Middle frontal gyrus (tissue), 1 donor: Measurements from ENCODE around the gene TP53TG3B.
"Not testable (repeated sequence)": the region's sequence is repeated elsewhere in the genome, so short reads cannot be mapped to it uniquely, and the experiment has no call there.

Experiments
- DNase-seq: peaks from one replicate; pipeline ENCODE4 v3.0.0-alpha.2; 2015; ENCODE audit warnings: low spot score; ENCODE audit errors: extremely low spot score

TP53TG3B gene, protein sequence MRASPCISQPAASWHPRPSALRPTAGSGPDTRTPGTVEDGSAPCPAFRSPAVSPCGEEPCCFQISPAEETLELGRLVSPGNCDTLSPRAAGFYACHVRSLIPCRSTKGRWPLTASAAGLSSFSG

DNA sequence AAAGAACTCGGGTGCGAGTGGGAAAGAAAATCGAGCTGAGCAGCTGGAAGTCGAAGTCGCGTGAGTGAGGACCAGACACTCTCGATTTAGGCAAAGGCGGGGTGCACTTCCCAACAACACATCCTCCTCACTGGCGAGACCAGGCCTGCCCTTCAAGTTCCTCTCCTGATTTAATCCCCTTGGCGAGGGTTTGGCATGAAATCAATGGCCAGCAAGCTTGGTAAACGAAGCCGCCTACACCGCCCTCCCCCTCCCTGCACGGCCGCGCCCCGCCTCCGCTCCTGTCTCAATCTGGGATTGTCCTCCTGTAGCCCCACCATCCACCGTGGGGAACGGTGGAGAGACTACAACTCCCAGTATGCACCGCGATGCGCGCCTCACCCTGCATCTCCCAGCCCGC is at the start of gene TP53TG3B:
Gene TP53TG3B, plus strand, starts transcription at position 301 of the 400 bp plus-strand sequence. Its CDS starts 68 bp downstream, at position 369.
- not testable (repeated sequence) for DNase-seq

DNA sequence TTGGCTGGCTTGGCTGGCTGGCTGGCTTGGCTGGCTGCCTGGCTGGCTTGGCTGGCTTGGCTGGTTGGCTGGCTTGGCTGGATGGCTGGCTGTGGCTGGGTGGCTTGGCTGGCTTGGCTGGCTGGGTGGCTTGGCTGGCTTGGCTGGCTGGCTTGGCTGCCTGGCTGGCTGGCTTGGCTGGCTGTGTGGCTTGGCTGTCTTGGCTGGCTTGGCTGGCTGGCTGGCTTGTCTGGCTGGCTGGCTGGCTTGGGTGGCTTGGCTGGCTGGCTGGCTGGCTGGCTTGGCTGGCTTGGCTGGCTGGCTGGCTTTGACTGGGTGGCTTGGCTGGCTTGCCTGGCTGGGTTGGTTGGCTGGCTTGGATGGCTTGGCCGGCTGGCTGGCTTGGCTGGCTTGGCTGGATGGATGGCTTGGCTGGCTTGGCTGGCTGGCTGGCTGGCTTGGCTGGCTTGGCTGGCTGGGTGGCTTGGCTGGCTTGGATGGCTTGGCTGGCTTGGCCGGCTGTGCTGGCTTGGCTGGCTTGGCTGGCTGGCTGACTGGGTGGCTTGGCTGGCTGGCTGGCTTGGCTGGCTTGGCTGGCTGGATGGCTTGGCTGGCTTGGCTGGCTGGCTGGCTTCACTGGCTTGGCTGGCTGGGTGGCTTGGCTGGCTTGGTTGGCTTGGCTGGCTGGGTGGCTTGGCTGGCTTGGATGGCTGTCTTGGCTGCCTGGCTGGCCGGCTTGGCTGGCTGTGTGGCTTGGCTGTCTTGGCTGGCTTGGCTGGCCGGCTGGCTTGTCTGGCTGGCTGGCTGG is 24.2 kb upstream of the TP53TG3B start:
- DNase-seq: not testable (repeated sequence)

DNA sequence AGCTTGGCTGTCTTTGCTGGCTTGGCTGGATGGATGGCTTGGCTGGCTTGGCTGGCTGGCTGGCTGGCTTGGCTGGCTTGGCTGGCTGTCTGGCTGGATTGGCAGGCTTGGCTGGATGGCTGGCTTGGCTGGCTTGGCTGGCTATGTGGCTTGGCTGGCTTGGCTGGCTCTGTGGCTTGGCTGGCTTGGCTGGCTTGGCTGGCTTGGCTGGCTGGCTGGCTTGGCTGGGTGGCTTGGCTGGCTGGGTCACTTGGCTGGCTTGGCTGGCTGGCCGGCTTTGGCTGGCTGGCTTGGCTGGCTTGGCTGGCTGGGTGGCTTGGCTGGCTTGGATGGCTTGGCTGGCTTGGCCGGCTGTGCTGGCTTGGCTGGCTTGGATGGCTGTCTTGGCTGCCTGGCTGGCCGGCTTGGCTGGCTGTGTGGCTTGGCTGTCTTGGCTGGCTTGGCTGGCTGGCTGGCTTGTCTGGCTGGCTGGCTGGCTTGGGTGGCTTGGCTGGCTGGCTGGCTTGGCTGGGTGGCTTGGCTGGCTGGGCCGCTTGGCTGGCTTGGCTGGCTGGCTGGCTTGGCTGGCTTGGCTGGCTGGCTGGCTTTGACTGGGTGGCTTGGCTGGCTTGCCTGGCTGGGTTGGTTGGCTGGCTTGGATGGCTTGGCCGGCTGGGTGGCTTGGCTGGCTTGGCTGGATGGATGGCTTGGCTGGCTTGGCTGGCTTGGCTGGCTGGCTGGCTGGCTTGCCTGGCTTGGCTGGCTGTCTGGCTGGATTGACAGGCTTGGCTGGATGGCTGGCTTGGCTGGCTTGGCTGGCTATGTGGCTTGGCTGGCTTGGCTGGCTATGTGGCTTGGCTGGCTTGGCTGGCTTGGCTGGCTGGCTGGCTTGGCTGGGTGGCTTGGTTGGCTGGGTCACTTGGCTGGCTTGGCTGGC is 22.8 kb upstream of the TP53TG3B start:
- not testable (repeated sequence) for DNase-seq

DNA sequence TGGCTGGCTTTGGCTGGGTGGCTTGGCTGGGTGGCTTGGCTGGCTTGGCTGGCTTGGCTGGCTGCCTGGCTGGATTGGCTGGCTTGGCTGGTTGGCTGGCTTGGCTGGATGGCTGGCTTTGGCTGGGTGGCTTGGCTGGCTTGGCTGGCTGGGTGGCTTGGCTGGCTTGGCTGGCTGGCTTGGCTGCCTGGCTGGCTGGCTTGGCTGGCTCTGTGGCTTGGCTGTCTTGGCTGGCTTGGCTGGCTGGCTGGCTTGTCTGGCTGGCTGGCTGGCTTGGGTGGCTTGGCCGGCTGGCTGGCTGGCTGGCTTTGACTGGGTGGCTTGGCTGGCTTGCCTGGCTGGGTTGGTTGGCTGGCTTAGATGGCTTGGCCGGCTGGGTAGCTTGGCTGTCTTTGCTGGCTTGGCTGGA is 22.1 kb upstream of the TP53TG3B start:
- not testable (repeated sequence) for DNase-seq

DNA sequence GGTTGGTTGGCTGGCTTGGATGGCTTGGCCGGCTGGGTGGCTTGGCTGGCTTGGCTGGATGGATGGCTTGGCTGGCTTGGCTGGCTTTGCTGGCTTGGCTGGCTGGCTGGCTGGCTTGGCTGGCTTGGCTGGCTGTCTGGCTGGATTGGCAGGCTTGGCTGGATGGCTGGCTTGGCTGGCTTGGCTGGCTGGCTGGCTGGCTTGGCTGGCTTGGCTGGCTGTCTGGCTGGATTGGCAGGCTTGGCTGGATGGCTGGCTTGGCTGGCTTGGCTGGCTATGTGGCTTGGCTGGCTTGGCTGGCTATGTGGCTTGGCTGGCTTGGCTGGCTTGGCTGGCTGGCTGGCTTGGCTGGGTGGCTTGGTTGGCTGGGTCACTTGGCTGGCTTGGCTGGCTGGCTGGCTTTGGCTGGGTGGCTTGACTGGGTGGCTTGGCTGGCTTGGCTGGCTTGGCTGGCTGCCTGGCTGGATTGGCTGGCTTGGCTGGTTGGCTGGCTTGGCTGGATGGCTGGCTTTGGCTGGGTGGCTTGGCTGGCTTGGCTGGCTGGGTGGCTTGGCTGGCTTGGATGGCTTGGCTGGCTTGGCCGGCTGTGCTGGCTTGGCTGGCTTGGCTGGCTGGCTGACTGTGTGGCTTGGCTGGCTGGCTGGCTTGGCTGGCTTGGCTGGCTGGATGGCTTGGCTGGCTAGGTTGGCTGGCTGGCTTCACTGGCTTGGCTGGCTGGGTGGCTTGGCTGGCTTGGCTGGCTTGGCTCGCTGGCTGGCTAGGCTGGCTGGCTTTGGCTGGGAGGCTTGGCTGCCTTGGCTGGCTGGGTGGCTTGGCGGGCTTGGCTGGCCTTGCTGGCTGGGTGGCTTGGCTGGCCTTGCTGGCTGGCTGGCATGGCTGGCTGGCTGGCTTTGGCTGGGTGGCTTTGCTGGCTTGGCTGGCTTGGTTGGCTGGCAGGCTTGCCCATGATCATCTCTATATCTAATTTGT is 21.3 kb upstream of the TP53TG3B start:
- not testable (repeated sequence) for DNase-seq
